Measurements from ENCODE around the gene CMTM2. TPM values are rescaled to one million over a fixed set of nuclear protein-coding genes. Genes with fewer than 3 reads are reported as not detected.
"Not testable (repeated sequence)": the region's sequence is repeated elsewhere in the genome, so short reads cannot be mapped to it uniquely, and the experiment has no call there.

Gene CMTM2
- polyA plus RNA-seq, 3 donors = 0.16 to 8.0 (median 3.8) TPM

GRCh38 chr16:66574531-66574930 is 4.7 kb upstream of the CMTM2 start:
- no peak overlapping the region for H3K27ac ChIP-seq (ENCODE audit: low read depth, low read length)
- 89 to 97% (median 92%) methylated on average over 3 of the region's 3 CpGs for WGBS, 3 donors

GRCh38 chr16:66575060-66575459 is 4.2 kb upstream of the CMTM2 start:
- no peak overlapping the region for H3K27ac ChIP-seq (ENCODE audit: low read depth, low read length)
- 94 to 96% (median 96%) methylated on average over 3 of the region's 3 CpGs for WGBS, 3 donors

- WGBS, 3 donors = 74 to 85% (median 77%) methylated on average over 5 of the region's 5 CpGs
- no peak overlapping the region for H3K27ac ChIP-seq (ENCODE audit: low read depth, low read length)
Measured at GRCh38 chr16:66576296-66576695, 3.0 kb upstream of the CMTM2 start.

- H3K27ac ChIP-seq (ENCODE audit: low read depth, low read length) = no peak overlapping the region
- 75 to 84% (median 78%) methylated on average over 4 of the region's 4 CpGs for WGBS, 3 donors
Measured at GRCh38 chr16:66580605-66581209, 1.4 kb downstream of the CMTM2 start.

GRCh38 chr16:66581246-66581952 is 2.1 kb downstream of the CMTM2 start:
- no peak overlapping the region for H3K27ac ChIP-seq (ENCODE audit: low read depth, low read length)
- 69 to 78% (median 73%) methylated on average over 3 of the region's 3 CpGs for WGBS, 3 donors

GRCh38 chr16:66585481-66586239 is 6.4 kb downstream of the CMTM2 start:
- WGBS, 3 donors = 36 to 75% (median 47%) methylated on average over 10 of the region's 10 CpGs
- H3K27ac ChIP-seq (ENCODE audit: low read depth, low read length) = no peak overlapping the region

- no peak overlapping the region for H3K27ac ChIP-seq (ENCODE audit: low read depth, low read length)
- 48 to 81% (median 48%) methylated on average over 7 of the region's 7 CpGs for whole genome bisulfite sequencing, 3 donors
Measured at GRCh38 chr16:66587881-66588600, 8.8 kb downstream of the CMTM2 start.

- no peak overlapping the region for H3K27ac ChIP-seq (ENCODE audit: low read depth, low read length)
- WGBS, 3 donors = 82 to 90% (median 85%) methylated on average over 8 of the region's 8 CpGs
Measured at GRCh38 chr16:66588981-66589713, 9.9 kb downstream of the CMTM2 start.

GRCh38 chr16:66590322-66590721 is 11.1 kb downstream of the CMTM2 start:
- no peak overlapping the region for H3K27ac ChIP-seq (ENCODE audit: low read depth, low read length)
- WGBS, 3 donors = 51 to 83% (median 66%) methylated on average over 8 of the region's 8 CpGs

GRCh38 chr16:66591018-66591417 is 11.8 kb downstream of the CMTM2 start:
- no peak overlapping the region for H3K27ac ChIP-seq (ENCODE audit: low read depth, low read length)
- WGBS, 3 donors = 92 to 100% (median 94%) methylated on average over 4 of the region's 4 CpGs

- 86 to 99% (median 86%) methylated on average over 3 of the region's 3 CpGs for WGBS, 3 donors
- H3K27ac ChIP-seq (ENCODE audit: low read depth, low read length) = no peak overlapping the region
Measured at GRCh38 chr16:66592241-66592640, 13.0 kb downstream of the CMTM2 start.

- 98 to 100% (median 100%) methylated on average over 3 of the region's 3 CpGs for WGBS, 3 donors
- H3K27ac ChIP-seq (ENCODE audit: low read depth, low read length) = no peak overlapping the region
Measured at GRCh38 chr16:66592814-66593213, 13.6 kb downstream of the CMTM2 start.

- 53 to 86% (median 57%) methylated on average over 7 of the region's 7 CpGs for WGBS, 3 donors
- H3K27ac ChIP-seq (ENCODE audit: low read depth, low read length) = no peak overlapping the region
Measured at GRCh38 chr16:66594739-66595138, 15.5 kb downstream of the CMTM2 start.

- H3K27ac ChIP-seq (ENCODE audit: low read depth, low read length) = not testable (repeated sequence)
- 98 to 100% (median 100%) methylated on average over 4 of the region's 4 CpGs for WGBS, 3 donors
Measured at GRCh38 chr16:66596559-66596958, 17.3 kb downstream of the CMTM2 start.

GRCh38 chr16:66596986-66597848 is 18.0 kb downstream of the CMTM2 start:
- no peak overlapping the region for H3K27ac ChIP-seq (ENCODE audit: low read depth, low read length)
- WGBS, 3 donors = 77 to 87% (median 80%) methylated on average over 5 of the region's 5 CpGs

- no peak overlapping the region for H3K27ac ChIP-seq (ENCODE audit: low read depth, low read length)
- WGBS, 3 donors = 57 to 86% (median 59%) methylated on average over 3 of the region's 3 CpGs
Measured at GRCh38 chr16:66598111-66598510, 18.8 kb downstream of the CMTM2 start.

- 89 to 94% (median 90%) methylated on average over 4 of the region's 4 CpGs for WGBS, 3 donors
Measured at GRCh38 chr16:66599726-66600125, 20.5 kb downstream of the CMTM2 start.

More at GRCh38 chr16:66599726-66600125, 20.5 kb downstream of the CMTM2 start:
- no peak overlapping the region for H3K27ac ChIP-seq (ENCODE audit: low read depth, low read length)

All from adipose tissue (tissue), 3 donors.